Testis (tissue), 2 donors: Measurements from ENCODE around the gene TRIM46.

ENCODE experiments used
- CTCF ChIP-seq, 3 experiments: fragments of 450-650 bp in 2 of 3; fragments of 200-600 bp in 1 of 3; sonication (generic) in 1 of 3; IDR thresholded peaks; one replicate each; pipeline ENCODE4 v1.5.1; 2016 to 2019; ENCODE audit warnings: antibody characterized with exemption in 3 of 3, mild to moderate bottlenecking in 2 of 3, moderate library complexity in 1 of 3
- POLR2A ChIP-seq: fragments of 450-650 bp; IDR thresholded peaks from one replicate; pipeline ENCODE4 v1.6.1; 2017; ENCODE audit warnings: antibody characterized with exemption, mild to moderate bottlenecking, moderate library complexity

GRCh38 chr1:155177918-155178281 lies 4.3 kb downstream of the TRIM46 start:
- TF ChIP-seq POLR2A (no peak), CTCF (IDR thresholded peaks at IDR 0.05) (no peak)
